GF-D8 (cell line): ENCODE measurements around the gene SNRPN.
"Not testable (repeated sequence)": the region's sequence is repeated elsewhere in the genome, so short reads cannot be mapped to it uniquely, and the experiment has no call there.

Source experiments
- DNase-seq: peaks from one replicate; lab custom pipeline; 2025; lab: John Stamatoyannopoulos, UW

Gene SNRPN

DNA sequence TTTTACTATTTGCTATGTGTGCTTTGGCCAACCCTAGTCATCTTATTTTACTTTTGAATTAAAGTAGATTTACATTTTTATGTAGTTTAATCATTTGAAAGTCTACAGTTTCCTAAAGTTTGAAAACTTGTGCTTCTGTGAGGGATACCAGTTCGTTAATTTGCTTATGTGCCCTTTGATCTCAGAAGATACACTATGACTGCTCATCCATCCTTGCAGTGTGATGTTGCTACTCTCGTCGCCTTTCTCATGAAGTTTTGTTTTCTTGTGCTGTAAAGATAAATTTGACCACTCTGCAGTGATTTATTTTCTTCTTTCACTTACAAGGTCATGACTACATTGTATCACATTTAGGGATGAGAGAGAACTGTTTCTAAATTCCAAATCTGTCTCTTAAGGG, 16.3 kb downstream of the SNRPN start:
- DNase-seq, result no peak

GRCh38 chr15:24971772-24972171, 17.0 kb downstream of the SNRPN start:
- DNase-seq, result no peak

DNA sequence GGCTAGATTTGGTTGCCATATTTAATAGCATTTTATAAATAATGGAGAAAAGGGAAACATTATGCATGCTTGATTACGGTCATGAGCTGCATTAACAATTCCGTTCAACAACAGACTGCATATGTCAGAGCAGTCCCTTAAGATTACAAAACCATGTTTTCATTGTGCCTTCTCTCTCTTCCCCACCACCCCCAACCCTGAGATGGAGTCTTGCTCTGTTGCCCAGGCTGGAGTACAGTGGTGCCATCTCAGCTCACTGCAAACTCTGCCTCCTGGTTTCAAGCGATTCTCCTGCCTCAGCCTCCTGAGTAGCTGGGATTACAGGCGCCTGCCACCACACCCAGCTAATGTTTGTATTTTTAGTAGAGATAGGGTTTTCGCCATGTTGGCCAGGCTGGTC, 17.9 kb downstream of the SNRPN start:
- DNase-seq, result not testable (repeated sequence)

- DNase-seq, result no peak
These were observed 22.1 kb downstream of the SNRPN start for GRCh38 chr15:24976932-24977331.

GRCh38 chr15:24977686-24978085, 22.9 kb downstream of the SNRPN start:
- DNase-seq, result no peak

DNA sequence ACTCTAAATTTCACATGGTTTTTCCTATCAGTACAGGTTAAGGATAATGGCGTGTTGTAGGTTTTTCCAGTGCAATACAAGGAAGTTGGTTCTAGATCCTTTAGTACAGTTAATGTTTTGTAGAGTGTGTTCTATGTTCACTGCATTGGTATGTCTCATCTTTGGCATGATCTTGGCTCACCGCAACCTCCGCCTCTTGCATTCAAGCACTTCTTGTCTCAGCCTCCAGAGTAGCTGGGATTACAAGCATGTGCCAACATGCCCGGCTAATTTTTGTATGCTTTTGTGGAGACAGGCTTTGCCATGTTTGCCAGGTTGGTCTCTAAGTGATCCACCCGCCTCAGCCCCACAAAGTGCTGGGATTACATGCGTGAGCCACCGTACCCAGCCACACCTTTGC, 30.4 kb downstream of the SNRPN start:
- no peak for DNase-seq

DNA sequence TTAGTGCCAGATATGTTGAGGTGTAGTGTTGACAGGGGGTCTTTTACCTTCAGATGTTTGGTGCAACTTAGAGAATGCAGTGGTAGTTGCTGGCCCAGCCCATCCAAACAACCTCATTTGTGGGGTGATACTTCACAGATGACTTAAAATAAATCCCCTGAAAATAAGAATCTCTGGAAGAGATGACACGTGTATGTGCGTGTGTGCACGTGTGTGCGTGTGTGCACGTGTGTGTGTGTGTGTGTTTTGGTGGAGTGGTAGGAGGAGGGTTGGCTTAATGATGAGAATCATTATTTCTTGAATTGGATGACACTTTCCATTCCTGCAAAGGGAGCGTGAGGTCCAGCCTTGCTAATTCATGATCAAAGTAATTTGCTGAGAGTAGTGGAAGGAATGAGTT, 31.9 kb downstream of the SNRPN start:
- DNase-seq, result no peak

DNA sequence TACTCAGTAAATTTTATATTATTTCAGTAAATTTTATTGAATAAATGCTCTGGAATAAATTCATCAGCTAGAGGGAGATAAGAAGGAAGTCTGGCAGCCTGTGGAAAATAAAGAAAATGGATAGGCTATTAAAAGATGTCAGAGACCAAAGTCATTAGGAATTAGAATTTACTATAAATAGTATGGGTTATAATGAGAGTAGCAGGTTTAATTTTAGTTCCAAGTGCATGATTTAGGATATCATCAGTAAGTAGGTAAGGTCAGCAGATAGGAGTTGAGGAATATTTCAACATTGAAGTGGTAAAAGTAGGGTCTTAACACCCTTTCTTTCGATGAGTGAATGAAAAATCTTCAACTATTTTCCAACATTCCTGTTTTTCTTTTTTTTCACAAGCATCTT, 64.6 kb downstream of the SNRPN start:
- DNase-seq, result no peak

DNA sequence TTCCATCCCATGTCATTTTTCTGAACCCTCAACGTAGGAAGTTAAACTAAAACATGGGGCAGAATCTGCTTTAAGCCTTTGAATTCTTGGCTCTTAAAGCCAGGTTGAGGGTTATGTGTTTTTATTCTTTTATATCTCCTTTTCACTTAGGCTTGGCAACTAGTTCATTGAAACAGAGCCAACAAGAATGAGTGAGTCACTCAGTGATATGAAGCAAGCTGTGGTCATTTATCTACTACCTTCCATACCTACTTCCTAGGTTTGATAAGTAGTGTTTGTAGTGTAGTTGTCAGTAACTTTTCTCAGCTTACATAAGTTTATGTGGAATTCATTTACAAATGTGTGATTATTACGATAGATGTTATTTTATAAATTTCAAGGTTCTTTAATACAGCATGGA, 67.4 kb downstream of the SNRPN start:
- no peak for DNase-seq
